Nephron progenitor cell (in vitro differentiated cells): Measurements from ENCODE around the gene RAN.
A peak's percentile ranks its signal among the peaks of the same experiment; 100 is the strongest.
"Not testable (repeated sequence)": the region's sequence is repeated elsewhere in the genome, so short reads cannot be mapped to it uniquely, and the experiment has no call there.

Source experiments
- DNase-seq: peaks from one replicate; pipeline ENCODE4 v3.0.0; 2021
- H3K27ac Mint-ChIP-seq: 2 replicates; pipeline ENCODE4 v1.8.0; 2021; ENCODE audit warnings: mild to moderate bottlenecking, moderate library complexity, mixed read lengths
- H3K27me3 Mint-ChIP-seq: 2 replicates; pipeline ENCODE4 v1.8.0; 2021; ENCODE audit warnings: mild to moderate bottlenecking, low read depth, mixed read lengths; ENCODE audit not compliant: poor library complexity
- H3K36me3 Mint-ChIP-seq: 2 replicates; pipeline ENCODE4 v1.8.0; 2021; ENCODE audit warnings: low read depth, mixed read lengths
- H3K4me1 Mint-ChIP-seq: 2 replicates; pipeline ENCODE4 v1.8.0; 2021; ENCODE audit warnings: mixed read lengths
- H3K4me3 Mint-ChIP-seq: 2 replicates; pipeline ENCODE4 v1.8.0; 2021; ENCODE audit warnings: mild to moderate bottlenecking, moderate library complexity, mixed read lengths
- H3K9me3 Mint-ChIP-seq: 2 replicates; pipeline ENCODE4 v1.8.0; 2021; ENCODE audit warnings: mild to moderate bottlenecking, moderate library complexity, mixed read lengths
- CTCF ChIP-seq: fragments of 200-600 bp; sonication (generic); IDR thresholded peaks from 2 replicates; pipeline ENCODE4 v1.5.0; 2021; ENCODE audit warnings: antibody characterized with exemption

RAN gene

GRCh38 chr12:130873825-130874224, 2.0 kb downstream of the RAN start:
- Mint-ChIP-seq H3K4me1 (peaks cover 59% of the 10 kb centered on the region), H3K27me3 (peaks cover 8% of the 10 kb centered on the region)

GRCh38 chr12:130874696-130875095, 2.8 kb downstream of the RAN start:
- H3K9me3 Mint-ChIP-seq: peaks cover 11% of the 10 kb centered on the region
- peaks cover 50% of the 10 kb centered on the region for H3K36me3 Mint-ChIP-seq
- TF ChIP-seq CTCF: no peak
- H3K4me3 Mint-ChIP-seq: peak overlapping the region; percentile 98
- H3K27me3 Mint-ChIP-seq: peaks cover 8% of the 10 kb centered on the region
- H3K27ac Mint-ChIP-seq: no peak overlapping the region
- DNase-seq: no peak
- H3K4me1 Mint-ChIP-seq: peaks cover 67% of the 10 kb centered on the region

More at GRCh38 chr12:130873825-130874224, 2.0 kb downstream of the RAN start:
- no peak for TF ChIP-seq CTCF
- DNase-seq: no peak
- H3K9me3 Mint-ChIP-seq: peaks cover 11% of the 10 kb centered on the region
- no peak overlapping the region for H3K27ac Mint-ChIP-seq
- H3K36me3 Mint-ChIP-seq: peaks cover 50% of the 10 kb centered on the region
- H3K4me3 Mint-ChIP-seq: peak overlapping the region; percentile 98

- H3K4me1 Mint-ChIP-seq: peaks cover 72% of the 10 kb centered on the region
- no peak for DNase-seq
- no peak for TF ChIP-seq CTCF
- H3K27me3 Mint-ChIP-seq: peaks cover 8% of the 10 kb centered on the region
- peak overlapping the region; percentile 98 for H3K4me3 Mint-ChIP-seq
- no peak overlapping the region for H3K27ac Mint-ChIP-seq
- peaks cover 50% of the 10 kb centered on the region for H3K36me3 Mint-ChIP-seq
- peaks cover 7% of the 10 kb centered on the region for H3K9me3 Mint-ChIP-seq
Measured at GRCh38 chr12:130875193-130875592, 3.3 kb downstream of the RAN start.

- not testable (repeated sequence) for H3K4me3 Mint-ChIP-seq, H3K9me3 Mint-ChIP-seq, DNase-seq, H3K27ac Mint-ChIP-seq, H3K27me3 Mint-ChIP-seq
- H3K36me3 Mint-ChIP-seq: peaks cover 50% of the 10 kb centered on the region
- peaks cover 77% of the 10 kb centered on the region for H3K4me1 Mint-ChIP-seq
Measured at GRCh38 chr12:130875708-130876107, 3.8 kb downstream of the RAN start.

GRCh38 chr12:130876297-130876696, 4.4 kb downstream of the RAN start:
- no peak overlapping the region for H3K4me3 Mint-ChIP-seq
- TF ChIP-seq CTCF: no peak

GRCh38 chr12:130876758-130877157, 4.9 kb downstream of the RAN start:
- H3K9me3 Mint-ChIP-seq: no peaks in the 10 kb centered on the region

More at GRCh38 chr12:130876297-130876696, 4.4 kb downstream of the RAN start:
- H3K4me1 Mint-ChIP-seq: peaks cover 83% of the 10 kb centered on the region
- H3K27ac Mint-ChIP-seq: no peak overlapping the region
- no peak for DNase-seq
- peaks cover 50% of the 10 kb centered on the region for H3K36me3 Mint-ChIP-seq
- peaks cover 8% of the 10 kb centered on the region for H3K27me3 Mint-ChIP-seq
- no peaks in the 10 kb centered on the region for H3K9me3 Mint-ChIP-seq

More at GRCh38 chr12:130876758-130877157, 4.9 kb downstream of the RAN start:
- Mint-ChIP-seq H3K36me3 (peaks cover 50% of the 10 kb centered on the region), H3K4me1 (peaks cover 83% of the 10 kb centered on the region), H3K4me3 (no peak overlapping the region), H3K27me3 (peaks cover 8% of the 10 kb centered on the region), H3K27ac (peak overlapping the region; percentile 64)
- TF ChIP-seq CTCF: no peak
- no peak for DNase-seq
